HepG2 (cell line): ENCODE results near the gene VPS4B. TPM values are rescaled to one million over a fixed set of nuclear protein-coding genes. Genes with fewer than 3 reads are reported as not detected.

ENCODE experiments used
- ATAC-seq: fragments of 200-7000 bp; cut with Tn5 transposase; 3 replicates; pipeline ENCODE4 v1.9.1; 2020; ENCODE audit warnings: mild to moderate bottlenecking, moderate library complexity
- BruUV-seq: library from RNA; stranded (reverse); fragments of 400-500 nt; replicated peaks from 2 replicates; lab custom pipeline; 2021; lab: Mats Ljungman, UMichigan
- CTCF ChIA-PET: fragments of 300-600 bp; formaldehyde crosslinking; extraction: SDS; loops from one replicate; lab custom pipeline; 2021; ENCODE audit warnings: low total read pairs, inconsistent platforms, low intra/inter-chr PET ratio; lab: Yijun Ruan, JAX
- POLR2A ChIA-PET: fragments of 350-600 bp; sonication (Branson Sonifier 250); formaldehyde crosslinking; loops from one replicate; lab custom pipeline; 2020; ENCODE audit warnings: antibody characterized with exemption, inconsistent platforms; lab: Yijun Ruan, JAX
- DNase-seq: peaks from one replicate; pipeline ENCODE4 v3.0.0-alpha.2; 2015; ENCODE audit warnings: low spot score
- FAIRE-seq: peaks from 3 replicates; lab custom pipeline; 2011; peaks lifted over from hg19 to GRCh38; lab: Jason Lieb, UNC
- H2AFZ ChIP-seq: one replicate; pipeline ENCODE4 v1.6.1; 2011; ENCODE audit warnings: low read length, inconsistent platforms
- H3K27ac ChIP-seq: fragments of 300-600 bp; 3 replicates; pipeline ENCODE4 v1.8.0; 2011; ENCODE audit warnings: mixed run types, mild to moderate bottlenecking, mixed read lengths, low read length, inconsistent platforms; ENCODE audit not compliant: insufficient read depth; ENCODE audit errors: extremely low read length
- H3K27me3 ChIP-seq, 2 experiments: fragments of 200-600 bp in 1 of 2; 2 replicates in 1 of 2; 3 replicates in 1 of 2; pipeline versions ENCODE4 v1.6.0 to v1.8.0; 2011; ENCODE audit warnings: low read length in 2 of 2, mild to moderate bottlenecking in 2 of 2, moderate library complexity in 2 of 2, inconsistent platforms in 1 of 2; ENCODE audit not compliant: insufficient read depth in 2 of 2, control insufficient read depth in 1 of 2
- H3K36me3 ChIP-seq, 2 experiments: fragments of 200-600 bp in 1 of 2; replicated peaks in 1 of 2; 2 replicates in 1 of 2; 3 replicates in 1 of 2; pipeline versions ENCODE4 v1.5.1 to v1.8.0; 2011; ENCODE audit warnings: low read length in 2 of 2, inconsistent platforms in 1 of 2; ENCODE audit not compliant: insufficient read depth in 2 of 2, control insufficient read depth in 1 of 2
- H3K4me1 ChIP-seq: 2 replicates; pipeline ENCODE4 v1.5.1; 2012; ENCODE audit warnings: low read length, inconsistent platforms; ENCODE audit not compliant: insufficient read depth
- H3K4me2 ChIP-seq: 2 replicates; pipeline ENCODE4 v1.6.0; 2011; ENCODE audit warnings: low read depth, low read length, inconsistent platforms
- H3K4me3 ChIP-seq, 3 experiments: fragments of 200-600 bp in 1 of 3; sonication (generic), shearing (Covaris generic) in 1 of 3; replicated peaks in 1 of 3; 2 replicates each; pipeline ENCODE4 v1.5.1; 2011 to 2016; ENCODE audit warnings: low read length in 3 of 3, inconsistent platforms in 2 of 3, low read depth in 2 of 3, mild to moderate bottlenecking in 2 of 3, control low read depth in 1 of 3, mixed read lengths in 1 of 3; ENCODE audit not compliant: insufficient read depth in 1 of 3
- H3K79me2 ChIP-seq: one replicate; pipeline ENCODE4 v1.6.1; 2011; ENCODE audit warnings: low read length, inconsistent platforms; ENCODE audit not compliant: insufficient read depth
- H3K9ac ChIP-seq: 2 replicates; pipeline ENCODE4 v1.6.0; 2011; ENCODE audit warnings: mild to moderate bottlenecking, low read depth, low read length, inconsistent platforms; ENCODE audit not compliant: insufficient read depth
- H3K9me3 ChIP-seq: 2 replicates; pipeline ENCODE4 v1.5.1; 2012; ENCODE audit warnings: mild to moderate bottlenecking, low read length
- H4K20me1 ChIP-seq: 2 replicates; pipeline ENCODE4 v1.6.0; 2011; ENCODE audit warnings: inconsistent platforms, mild to moderate bottlenecking, low read length, moderate library complexity; ENCODE audit not compliant: insufficient read depth
- ATF2 ChIP-seq: sonication (generic); formaldehyde crosslinking; IDR thresholded peaks from 2 replicates; pipeline ENCODE4 v1.4.0; 2020; ENCODE audit warnings: missing genetic modification reagents
- CBX1 ChIP-seq: IDR thresholded peaks from one replicate; pipeline ENCODE4 v1.6.1; 2016; ENCODE audit warnings: antibody characterized with exemption, low read depth
- DPF2 ChIP-seq: sonication (generic); formaldehyde crosslinking; IDR thresholded peaks from 2 replicates; pipeline ENCODE4 v1.4.0; 2020; ENCODE audit warnings: mild to moderate bottlenecking, low read depth, missing genetic modification reagents, borderline replicate concordance
- RBAK ChIP-seq: sonication (generic); formaldehyde crosslinking; IDR thresholded peaks from 2 replicates; pipeline ENCODE4 v1.5.1; 2020; ENCODE audit warnings: mild to moderate bottlenecking, missing genetic modification reagents
- SNAI1 ChIP-seq: sonication (generic); formaldehyde crosslinking; IDR thresholded peaks from 2 replicates; pipeline ENCODE4 v1.5.0; 2020; ENCODE audit warnings: mild to moderate bottlenecking, missing genetic modification reagents, borderline replicate concordance
- SOX13 ChIP-seq, 3 experiments: fragments of 450-650 bp in 1 of 3; sonication (generic) in 1 of 3; formaldehyde crosslinking in 1 of 3; IDR thresholded peaks in 2 of 3; conservative IDR thresholded peaks in 1 of 3; 2 replicates each; pipeline versions ENCODE4 v1.5.0 to v1.6.1; 2016 to 2020; ENCODE audit warnings: antibody characterized with exemption in 1 of 3, mild to moderate bottlenecking in 1 of 3, missing compliant biosample characterization in 1 of 3, missing genetic modification reagents in 1 of 3, moderate library complexity in 1 of 3
- WIZ ChIP-seq: sonication (generic); formaldehyde crosslinking; IDR thresholded peaks from 2 replicates; pipeline ENCODE4 v1.5.1; 2020; ENCODE audit warnings: mild to moderate bottlenecking, missing genetic modification reagents
- YY1 ChIP-seq: IDR thresholded peaks from 2 replicates; pipeline ENCODE4 v1.6.1; 2011; ENCODE audit warnings: low read length, low read depth, moderate library complexity, mild to moderate bottlenecking; ENCODE audit not compliant: insufficient read depth, insufficient replicate concordance
- ZNF672 ChIP-seq: sonication (generic); formaldehyde crosslinking; IDR thresholded peaks from 2 replicates; pipeline ENCODE4 v1.8.1; 2022; ENCODE audit warnings: missing genetic modification reagents
- ZNF720 ChIP-seq: sonication (generic); formaldehyde crosslinking; IDR thresholded peaks from 2 replicates; pipeline ENCODE4 v1.4.0; 2020; ENCODE audit warnings: missing genetic modification reagents
- ZNF766 ChIP-seq: sonication (generic); formaldehyde crosslinking; IDR thresholded peaks from 2 replicates; pipeline ENCODE4 v1.5.0; 2020; ENCODE audit warnings: missing genetic modification reagents, borderline replicate concordance
- WGBS: methylation state at CpG from one replicate; pipeline ENCODE4 v1.1.6; 2017; ENCODE audit warnings: low lambda C conversion rate; 5-methylcytosine and 5-hydroxymethylcytosine counted together
- in situ Hi-C: cut with HindIII; loops from 2 replicates; pipeline ENCODE4 v1.10.0; 2017; ENCODE audit warnings: low pct_unique_long_range_greater_than_20kb; ENCODE audit not compliant: extremely low pct_ligation_motif_present
- intact Hi-C: fragments of 100-400 bp; cut with micrococcal nuclease; formaldehyde crosslinking; loops from one replicate; pipeline ENCODE4 v1.10.0; 2022; ENCODE audit not compliant: unreplicated experiment
- polyA plus RNA-seq, 8 experiments: library from polyadenylated mRNA; depleted of rRNA in 3 of 8; stranded (reverse) in 7 of 8; unstranded in 1 of 8; fragments of >200 nt; fragmentation: Illumina TruSeq in 4 of 8; extraction: Trizol in 4 of 8; gene quantifications; 2 replicates each; pipeline versions ENCODE4 v1.2.1 to v1.2.3, GENCODE V29; 2011 to 2016; ENCODE audit warnings: low read depth in 4 of 8, missing spikeins in 1 of 8, mixed read lengths in 1 of 8; ENCODE audit not compliant: insufficient read depth in 1 of 8
- total RNA-seq, 5 experiments: library from RNA; depleted of rRNA; stranded (reverse); fragments of >200 nt; fragmentation: Illumina TruSeq; extraction: Trizol; gene quantifications; 2 replicates each; pipeline ENCODE4 v1.2.3, GENCODE V29; 2016; ENCODE audit warnings: low read depth in 1 of 5
- TF ChIP-seq, protein P1 (sequence below): sonication (generic); formaldehyde crosslinking; IDR thresholded peaks from 2 replicates; pipeline ENCODE4 v1.8.0; 2022; ENCODE audit warnings: mild to moderate bottlenecking, missing genetic modification reagents, moderate library complexity

VPS4B gene
- total and polyA plus RNA-seq, 2 of the 13 experiments (the other 11 are each of a cell fraction or from before 2014, with no cell fraction given): 12.8 to 25.9 TPM

DNA sequence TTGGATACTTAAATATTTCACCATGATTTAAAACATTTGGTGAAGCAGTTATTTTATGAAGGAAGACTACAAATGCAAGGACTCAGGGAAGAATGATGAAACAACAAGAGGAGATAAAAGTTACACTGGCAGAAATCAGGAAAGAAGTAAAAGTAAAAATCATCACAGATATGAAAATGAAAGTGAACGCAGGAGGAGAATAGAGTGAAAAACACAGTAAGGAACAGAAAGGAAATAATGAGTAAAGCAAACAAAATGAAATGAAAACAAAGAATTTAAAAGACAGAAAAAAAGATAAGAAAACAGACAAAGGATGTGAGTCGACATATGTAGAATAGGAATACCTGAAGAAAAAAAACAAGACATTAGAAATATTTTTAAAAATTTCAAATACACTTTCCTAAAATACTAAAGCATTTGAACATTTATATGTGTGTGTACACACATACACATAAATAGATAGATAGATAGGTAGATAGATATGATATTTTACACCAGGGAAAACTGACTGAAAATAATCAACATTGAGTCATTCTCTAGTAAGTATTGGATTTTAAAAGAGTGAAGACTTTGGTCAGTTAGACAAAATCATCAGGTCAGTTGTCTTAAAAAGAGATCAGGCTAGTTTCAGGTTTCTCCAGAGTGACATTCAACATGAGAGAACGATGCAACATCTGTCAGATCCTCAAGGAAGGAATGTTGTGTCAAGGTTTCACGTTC lies 43.2 kb downstream of the VPS4B start:
- ATAC-seq (no peak), DNase-seq (no peak), FAIRE-seq (no peak)
- Histone ChIP-seq H3K9ac (no peak overlapping the region), H3K9me3 (peaks cover 5% of the 10 kb centered on the region; the same call in 1 of the 2 replicates), H3K4me3 (no peak overlapping the region), H3K27me3 (no peaks in the 10 kb centered on the region), H3K4me1 (peaks cover 5% of the 10 kb centered on the region), H3K79me2 (no peaks in the 10 kb centered on the region), H3K36me3 (no peaks in the 10 kb centered on the region), H3K27ac (no peak overlapping the region), H4K20me1 (no peaks in the 10 kb centered on the region), H3K4me2 (peak overlapping the region; percentile 23; the same call in 1 of the 2 replicates), H2AFZ (no peak overlapping the region)
- TF ChIP-seq YY1 (no peak), ZNF766 (CRISPR knock-in tag) (no peak), SNAI1 (CRISPR knock-in tag) (no peak), WIZ (no peak), ATF2 (CRISPR knock-in tag) (no peak), ZNF720 (CRISPR knock-in tag) (no peak), CBX1 (no peak), ZNF672 (CRISPR knock-in tag) (no peak), RBAK (no peak), SOX13 (IDR thresholded peaks at IDR 0.05) (no peak), SOX13 (CRISPR knock-in tag; conservative IDR thresholded peaks at IDR 0.05 in 1 of 2, IDR thresholded peaks at IDR 0.05 in 1 of 2) (no peak), DPF2 (CRISPR knock-in tag) (no peak)
- TF ChIP-seq, protein P1, sequence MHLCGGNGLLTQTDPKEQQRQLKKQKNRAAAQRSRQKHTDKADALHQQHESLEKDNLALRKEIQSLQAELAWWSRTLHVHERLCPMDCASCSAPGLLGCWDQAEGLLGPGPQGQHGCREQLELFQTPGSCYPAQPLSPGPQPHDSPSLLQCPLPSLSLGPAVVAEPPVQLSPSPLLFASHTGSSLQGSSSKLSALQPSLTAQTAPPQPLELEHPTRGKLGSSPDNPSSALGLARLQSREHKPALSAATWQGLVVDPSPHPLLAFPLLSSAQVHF (CRISPR knock-in tag): no peak
- no TSS peak for BruUV-seq
- intact Hi-C loops (no loop called here), in situ Hi-C loops (no loop called here)
- CTCF ChIA-PET: no interaction called here
- POLR2A ChIA-PET: no interaction called here
- 15% methylated on average over 4 of the region's 4 CpGs for WGBS
